GM19328 (cell line): Measurements from ENCODE around the gene SRP72.
"Not testable (repeated sequence)": the region's sequence is repeated elsewhere in the genome, so short reads cannot be mapped to it uniquely, and the experiment has no call there.

ENCODE experiments used
- ATAC-seq: cut with Tn5 transposase; IDR thresholded peaks from one replicate; pipeline ENCODE4 v1.9.1; 2021; ENCODE audit warnings: mild to moderate bottlenecking, moderate library complexity; ENCODE audit not compliant: unreplicated experiment

Gene SRP72, protein sequence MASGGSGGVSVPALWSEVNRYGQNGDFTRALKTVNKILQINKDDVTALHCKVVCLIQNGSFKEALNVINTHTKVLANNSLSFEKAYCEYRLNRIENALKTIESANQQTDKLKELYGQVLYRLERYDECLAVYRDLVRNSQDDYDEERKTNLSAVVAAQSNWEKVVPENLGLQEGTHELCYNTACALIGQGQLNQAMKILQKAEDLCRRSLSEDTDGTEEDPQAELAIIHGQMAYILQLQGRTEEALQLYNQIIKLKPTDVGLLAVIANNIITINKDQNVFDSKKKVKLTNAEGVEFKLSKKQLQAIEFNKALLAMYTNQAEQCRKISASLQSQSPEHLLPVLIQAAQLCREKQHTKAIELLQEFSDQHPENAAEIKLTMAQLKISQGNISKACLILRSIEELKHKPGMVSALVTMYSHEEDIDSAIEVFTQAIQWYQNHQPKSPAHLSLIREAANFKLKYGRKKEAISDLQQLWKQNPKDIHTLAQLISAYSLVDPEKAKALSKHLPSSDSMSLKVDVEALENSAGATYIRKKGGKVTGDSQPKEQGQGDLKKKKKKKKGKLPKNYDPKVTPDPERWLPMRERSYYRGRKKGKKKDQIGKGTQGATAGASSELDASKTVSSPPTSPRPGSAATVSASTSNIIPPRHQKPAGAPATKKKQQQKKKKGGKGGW

DNA sequence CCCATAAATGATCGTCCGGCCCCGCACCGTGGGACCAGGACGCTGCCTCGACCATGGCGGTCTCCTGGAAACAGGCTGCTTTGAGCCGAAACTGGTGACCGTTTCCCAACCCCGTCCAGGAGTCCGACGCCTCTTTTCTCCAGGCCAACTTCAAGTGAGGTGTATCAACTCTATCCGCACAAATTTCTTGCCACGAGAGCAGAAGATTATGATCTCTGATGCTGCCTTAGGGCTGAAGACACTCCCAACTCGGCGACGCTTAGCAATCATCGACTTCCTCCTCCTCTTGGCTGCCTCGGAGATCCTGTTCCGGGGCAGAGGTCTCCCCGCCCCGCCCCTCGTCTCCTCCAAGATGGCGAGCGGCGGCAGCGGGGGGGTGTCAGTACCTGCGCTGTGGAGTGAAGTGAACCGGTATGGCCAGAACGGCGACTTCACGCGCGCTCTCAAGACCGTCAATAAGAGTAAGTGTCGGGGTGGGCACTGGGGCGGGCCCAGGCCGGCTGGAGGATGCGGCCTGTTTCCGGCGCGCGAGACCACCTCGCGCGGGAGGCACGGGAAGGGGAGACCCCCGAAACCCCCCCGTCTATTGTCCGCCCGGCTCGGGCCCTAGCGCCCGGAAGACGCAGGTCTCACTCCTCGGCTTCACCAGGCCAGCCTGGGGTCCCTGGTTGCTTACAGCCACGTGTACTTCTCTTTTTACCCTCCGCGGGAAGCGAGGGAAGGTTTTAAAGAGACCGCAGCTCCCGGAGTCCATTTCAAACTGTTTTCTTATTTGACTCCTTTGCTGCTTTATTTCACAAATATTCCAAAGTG, at the start of gene SRP72:
Gene SRP72 (plus strand): TSS at position 334 of the 813 bp plus-strand sequence. CDS start 19 bp downstream, at position 353.
- peak; percentile 92 for ATAC-seq

DNA sequence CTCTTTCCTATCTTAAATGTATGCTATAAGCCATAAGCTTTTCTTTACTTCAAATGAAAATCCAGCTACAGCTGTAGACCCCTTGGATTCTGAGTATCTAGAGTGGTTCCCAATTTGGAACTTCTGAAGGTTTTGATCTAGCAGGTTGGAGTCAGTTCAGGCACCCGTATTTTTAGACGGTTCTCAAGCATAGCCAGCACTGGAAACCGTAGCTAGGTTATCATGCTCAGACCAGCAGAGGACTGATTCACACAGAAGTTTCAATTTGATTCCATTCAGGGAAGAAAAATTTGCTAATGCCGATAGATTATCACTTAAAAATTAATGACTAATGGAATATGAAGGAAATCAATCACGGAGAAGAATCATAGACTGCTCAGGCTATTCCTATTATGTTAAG, 43.2 kb upstream of the SRP72 start:
- ATAC-seq = no peak

DNA sequence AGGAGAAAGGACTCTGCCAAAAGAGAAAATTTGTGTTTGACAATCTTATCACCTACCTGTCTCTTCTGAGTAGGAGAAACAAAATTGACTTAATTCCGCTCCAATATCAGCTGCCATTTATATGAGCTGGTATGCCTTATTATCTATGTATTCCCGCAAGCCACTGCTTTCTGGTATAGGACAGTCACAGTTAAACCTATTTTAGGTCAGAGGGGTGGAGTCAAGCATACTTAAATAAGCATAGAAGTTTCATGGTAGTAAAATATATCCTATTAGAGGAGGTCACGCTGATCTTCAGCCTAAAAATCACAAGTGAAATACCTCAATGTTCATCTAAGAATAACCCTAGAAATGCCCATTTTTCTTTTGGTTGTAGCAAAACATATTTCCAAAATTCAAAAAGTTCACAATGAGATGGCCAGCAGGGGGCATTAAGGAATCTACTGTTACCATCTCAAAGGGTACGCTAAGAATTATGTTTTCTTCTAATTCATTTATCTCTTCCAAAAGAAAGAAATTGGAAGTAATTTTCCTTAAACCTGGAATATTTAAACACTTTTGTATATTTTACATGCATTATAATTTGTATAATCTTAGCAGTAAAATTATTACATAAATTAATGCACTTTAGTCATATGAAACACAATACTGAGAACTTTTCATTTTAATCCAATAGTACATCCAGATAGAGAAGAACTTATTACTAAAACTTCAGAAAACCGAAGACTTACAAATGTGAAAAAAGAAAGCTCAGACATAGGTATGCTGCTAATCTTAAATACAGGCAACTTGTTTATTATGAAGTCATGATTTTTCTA, 42.5 kb upstream of the SRP72 start:
- ATAC-seq = no peak

DNA sequence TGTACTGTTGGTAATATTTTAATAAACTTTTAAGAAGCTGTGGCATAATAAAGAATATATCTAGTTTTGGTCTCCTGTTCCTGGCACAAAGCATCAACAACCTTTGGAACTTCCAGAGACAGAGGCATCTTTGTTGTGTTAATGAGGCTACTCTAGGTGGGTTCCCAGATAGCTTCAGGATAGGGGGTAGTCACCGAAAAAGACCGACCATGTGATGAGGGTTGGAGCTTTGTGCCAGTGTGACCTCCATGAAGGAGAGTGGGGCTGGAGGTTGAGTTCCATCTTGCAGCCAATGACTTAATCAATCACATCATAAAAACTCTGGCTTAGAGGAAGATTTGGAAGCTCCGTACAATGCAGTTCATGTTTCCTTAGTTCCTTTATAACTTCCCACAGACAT, 41.9 kb upstream of the SRP72 start:
- ATAC-seq = no peak

DNA sequence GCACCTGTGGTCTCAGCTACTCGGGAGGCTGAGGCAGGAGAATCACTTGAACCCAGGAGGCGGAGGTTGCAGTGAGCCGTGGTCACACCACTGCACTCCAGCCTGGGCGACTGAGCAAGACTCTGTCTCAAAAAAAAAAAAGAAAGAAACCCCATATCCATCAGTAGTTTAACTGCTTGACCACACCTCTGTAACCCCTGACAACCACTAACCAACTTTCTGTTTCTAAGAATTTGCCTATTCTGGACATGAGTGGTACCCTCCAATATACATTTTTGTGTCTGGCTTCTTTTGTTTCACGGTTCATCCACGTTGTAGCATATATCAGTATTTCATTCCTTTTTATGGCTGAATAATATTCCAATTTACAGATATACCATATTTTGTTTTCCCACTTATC, 41.1 kb upstream of the SRP72 start:
- ATAC-seq = no peak

DNA sequence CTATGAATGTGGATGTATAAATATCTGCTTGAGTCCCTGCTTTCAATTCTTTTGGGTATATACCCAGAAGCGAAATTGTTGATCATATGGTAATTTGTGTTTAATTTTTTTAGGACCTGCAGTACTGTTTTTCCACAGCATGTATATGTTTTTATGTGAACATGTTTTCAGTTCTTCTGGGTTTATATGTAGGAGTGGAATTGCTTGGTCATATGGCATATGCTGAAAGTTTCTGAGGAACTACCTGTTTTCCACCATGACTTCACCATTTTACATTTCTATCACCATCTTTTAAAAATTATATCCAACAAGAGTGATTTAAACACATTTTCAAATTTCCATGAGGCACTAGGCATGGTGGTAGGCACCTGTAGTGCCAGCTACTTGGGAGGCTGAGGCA, 40.2 kb upstream of the SRP72 start:
- ATAC-seq = no peak

DNA sequence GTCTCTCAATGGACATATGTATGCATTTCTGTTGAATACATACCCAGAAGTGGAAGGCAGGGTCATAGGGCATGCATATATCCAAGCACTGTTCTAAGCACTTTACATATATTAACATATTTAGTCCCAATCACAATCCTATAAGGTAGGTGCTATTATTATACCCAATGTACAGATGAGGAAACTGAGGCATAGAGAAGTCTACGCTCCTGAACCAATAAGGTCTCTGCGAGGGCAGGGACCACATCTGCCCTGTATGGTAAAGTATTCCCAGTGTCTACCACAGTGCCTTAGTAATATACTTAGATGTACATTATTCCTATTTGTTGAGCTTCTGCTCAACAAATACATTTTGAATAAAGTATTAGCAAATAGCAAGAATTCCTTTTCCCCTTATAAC, 37.2 kb upstream of the SRP72 start:
- no peak for ATAC-seq

DNA sequence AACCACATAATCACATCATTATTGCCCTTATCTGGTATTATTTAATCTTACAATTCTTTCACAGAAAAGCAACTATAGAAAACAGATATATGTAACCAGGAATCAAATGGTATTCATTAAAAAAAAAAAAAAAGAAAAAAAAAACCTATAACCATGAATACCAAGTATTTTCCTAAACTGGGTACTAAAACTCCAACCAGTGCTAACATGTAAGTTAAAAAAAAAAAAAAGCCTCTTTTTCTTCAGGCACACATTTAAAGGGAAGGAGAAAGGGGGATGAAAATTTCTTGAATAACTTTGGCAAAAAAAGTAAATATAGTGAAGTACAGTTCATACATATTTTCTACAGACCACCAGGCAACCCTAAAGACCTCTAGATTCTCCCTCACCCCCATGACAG, 34.1 kb upstream of the SRP72 start:
- ATAC-seq = no peak

DNA sequence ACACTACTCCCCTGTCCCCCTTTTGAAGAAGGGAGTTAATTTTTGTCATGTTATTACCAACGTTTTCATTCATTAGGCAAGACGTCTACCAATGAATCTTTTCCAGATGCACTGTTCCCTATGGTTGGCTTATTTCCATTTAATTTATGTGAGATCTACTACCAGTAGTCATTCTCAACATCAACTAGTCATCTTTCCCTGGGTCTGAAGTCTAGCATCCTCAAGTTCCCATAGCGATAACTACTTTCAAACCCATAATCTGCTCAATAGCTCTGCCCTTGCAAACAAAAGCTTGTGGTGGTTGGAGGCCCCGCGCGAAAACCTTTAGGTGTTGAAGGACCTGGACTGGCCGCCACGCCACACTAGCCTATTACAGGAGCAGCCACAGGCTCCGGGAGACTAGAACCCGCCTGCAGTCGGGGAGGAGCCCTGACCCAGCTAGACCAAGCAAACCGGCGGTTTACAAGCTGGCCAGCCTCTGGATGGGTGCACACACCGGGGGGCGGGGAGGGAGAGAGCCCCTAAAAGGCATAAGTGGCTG, 32.7 kb upstream of the SRP72 start:
- ATAC-seq = peak; percentile 15

DNA sequence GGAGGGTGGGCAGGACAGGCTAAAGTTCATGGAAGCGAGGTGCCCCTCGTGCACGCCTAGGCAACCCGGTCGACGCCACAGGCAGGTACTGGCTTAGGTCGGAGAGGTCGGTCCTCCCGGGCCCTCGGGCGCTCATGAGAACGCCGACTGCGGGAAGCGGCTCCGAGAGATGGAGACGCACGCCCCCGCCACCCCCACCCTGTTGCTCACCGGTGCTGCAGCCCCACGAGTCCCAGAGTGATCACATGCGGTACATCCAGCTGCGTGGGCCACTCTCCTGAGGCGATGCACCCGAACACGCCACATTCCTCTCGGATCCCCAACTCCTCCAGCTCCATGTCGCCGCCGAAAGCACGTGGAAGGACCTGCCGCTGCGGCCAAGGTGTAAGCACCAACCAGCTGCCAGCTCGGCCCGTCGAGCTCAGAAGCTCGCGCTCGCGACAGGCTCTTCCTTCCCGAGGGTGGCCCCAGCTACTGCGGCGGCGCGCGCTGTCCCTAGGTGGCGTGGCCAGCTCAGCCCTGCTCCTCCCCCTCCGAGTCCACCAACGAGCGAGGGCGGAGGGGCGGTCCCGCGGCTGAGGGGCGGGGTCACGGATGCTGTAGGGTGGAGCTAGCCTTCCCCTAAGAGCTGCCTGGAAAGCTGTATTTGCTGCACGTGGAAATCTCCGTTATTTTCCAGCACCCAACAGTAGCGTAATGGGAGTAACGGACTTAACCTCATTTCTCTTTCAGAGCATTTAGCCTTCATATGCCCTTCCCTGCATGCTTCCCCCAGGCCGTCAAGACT, 32.1 kb upstream of the SRP72 start, which contains the start of gene PPAT:
Gene PPAT (minus strand): TSS at position 476 of the 787 bp plus-strand sequence. CDS start 138 bp downstream, at position 338.
- peak; percentile 75 for ATAC-seq

DNA sequence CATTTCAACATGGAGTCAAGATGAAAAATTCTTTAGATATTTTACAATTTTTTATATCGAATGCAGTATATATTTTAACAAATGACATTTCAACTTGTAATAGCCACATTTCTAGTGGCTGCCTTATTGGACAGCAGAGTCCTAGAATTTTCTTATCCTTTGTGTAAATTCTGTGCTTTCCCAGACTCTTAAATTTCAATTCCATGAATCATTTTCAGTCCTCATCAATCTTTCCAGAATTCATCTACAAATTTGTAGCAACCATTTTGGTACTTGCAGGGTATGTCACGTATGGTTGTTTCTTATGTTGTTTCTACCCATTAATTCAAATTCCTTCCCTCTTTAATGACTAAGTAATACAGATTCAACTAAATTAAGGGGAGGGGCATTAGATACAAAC, 28.7 kb upstream of the SRP72 start:
- no peak for ATAC-seq

DNA sequence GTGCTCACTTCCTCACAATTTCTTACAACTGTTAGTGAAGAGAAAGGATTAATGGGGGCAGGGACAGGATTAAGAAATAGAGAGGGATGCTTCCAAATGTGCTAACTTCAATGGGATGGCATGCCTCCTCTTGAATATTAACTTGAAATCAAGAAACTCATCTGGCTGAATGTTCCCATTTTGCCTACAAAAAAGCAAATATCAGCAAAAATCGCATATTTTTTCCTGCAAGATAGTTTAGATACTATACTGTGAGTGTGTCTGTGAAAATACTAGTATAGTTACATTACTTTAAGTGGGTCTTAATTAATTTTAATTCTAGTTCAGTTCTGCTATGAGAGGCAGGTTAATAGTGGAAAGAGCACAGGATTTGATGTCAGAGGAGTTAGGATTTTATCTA, 26.4 kb upstream of the SRP72 start:
- ATAC-seq = no peak

DNA sequence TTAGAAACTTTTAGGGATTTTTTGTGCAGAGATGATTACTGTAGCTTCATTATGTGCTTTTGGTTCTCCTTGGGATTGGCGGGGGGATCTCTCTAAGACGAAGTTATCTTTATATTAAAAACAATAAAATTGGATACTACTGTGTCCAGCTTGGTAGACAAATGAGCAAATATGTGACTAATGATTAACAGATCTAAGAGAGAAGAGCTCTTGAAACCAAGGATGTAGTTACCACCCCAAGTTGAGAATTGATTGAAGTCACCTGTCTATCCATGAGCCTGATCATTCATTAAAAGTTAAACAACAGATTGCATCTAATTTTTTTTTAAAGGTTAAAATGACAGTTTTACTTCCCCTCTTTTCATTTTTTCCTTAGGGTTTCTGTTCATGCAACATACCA, 22.7 kb upstream of the SRP72 start:
- ATAC-seq = no peak

DNA sequence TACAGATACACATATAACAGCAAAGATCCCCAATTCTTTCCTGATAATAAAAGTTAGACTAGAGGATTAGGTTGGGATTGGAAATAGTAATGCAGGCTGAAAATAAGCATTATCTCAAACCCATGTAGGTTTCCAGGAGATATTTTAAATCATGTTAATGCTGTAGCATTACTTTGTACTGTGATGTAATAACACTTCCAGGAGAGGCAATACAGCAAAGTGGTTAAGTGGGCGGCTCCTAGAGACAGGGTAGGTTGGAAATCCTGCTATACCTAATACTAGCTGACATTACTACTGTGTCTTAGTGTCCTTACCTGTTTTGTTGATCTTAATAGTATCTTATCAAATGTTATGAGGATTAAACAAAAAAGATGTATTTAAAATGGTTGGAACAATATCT, 21.7 kb upstream of the SRP72 start:
- no peak for ATAC-seq

DNA sequence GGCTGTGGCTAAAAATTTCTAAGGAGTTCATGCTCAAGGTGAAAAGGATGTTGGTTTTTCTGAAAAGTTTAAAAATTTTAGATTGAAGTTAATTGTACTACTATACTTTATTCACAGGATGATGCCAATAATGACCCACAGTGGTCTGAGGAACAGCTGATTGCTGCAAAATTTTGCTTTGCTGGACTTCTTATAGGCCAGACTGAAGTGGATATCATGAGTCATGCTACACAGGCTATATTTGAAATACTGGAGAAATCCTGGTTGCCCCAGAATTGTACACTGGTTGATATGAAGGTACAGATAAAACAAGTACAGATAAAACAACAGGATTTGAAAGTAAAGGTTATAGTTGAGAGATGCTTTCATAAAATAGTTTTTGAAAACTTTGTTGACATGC, 19.1 kb upstream of the SRP72 start:
- no peak for ATAC-seq

DNA sequence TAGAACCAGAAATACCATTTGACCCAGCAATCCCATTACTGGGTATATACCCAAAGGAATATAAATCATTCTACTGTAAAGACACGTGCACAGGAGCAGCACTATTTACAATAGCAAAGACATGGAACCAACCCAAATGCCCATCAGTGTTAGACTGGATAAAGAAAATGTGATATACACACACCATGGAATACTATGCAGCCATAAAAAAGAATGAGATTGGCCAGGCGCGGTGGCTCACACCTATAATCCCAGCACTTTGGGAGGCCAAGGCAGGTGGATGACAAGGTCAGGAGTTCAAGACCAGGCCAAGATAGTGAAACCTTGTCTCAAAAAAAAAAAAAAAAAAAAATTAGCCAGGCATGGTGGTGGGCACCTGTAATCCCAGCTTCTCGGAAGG, 17.9 kb upstream of the SRP72 start:
- not testable (repeated sequence) for ATAC-seq

DNA sequence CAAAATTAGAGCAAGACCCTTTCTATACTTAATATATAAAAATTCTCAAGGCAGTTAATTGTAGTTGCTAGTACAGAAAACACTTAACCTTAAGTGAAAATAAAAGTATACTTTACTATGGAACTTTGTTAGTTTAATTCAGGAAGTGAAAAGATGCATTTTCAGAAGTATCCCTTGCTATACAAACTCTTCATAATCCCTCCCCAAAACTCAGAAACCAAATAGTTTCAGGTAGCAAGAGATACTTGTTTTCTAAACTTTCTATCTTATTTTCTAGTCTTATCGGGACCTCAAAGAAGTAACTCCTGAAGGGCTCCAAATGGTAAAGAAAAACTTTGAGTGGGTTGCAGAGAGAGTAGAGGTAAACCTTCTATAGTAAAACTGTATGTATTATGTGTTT, 17.1 kb upstream of the SRP72 start:
- no peak for ATAC-seq

DNA sequence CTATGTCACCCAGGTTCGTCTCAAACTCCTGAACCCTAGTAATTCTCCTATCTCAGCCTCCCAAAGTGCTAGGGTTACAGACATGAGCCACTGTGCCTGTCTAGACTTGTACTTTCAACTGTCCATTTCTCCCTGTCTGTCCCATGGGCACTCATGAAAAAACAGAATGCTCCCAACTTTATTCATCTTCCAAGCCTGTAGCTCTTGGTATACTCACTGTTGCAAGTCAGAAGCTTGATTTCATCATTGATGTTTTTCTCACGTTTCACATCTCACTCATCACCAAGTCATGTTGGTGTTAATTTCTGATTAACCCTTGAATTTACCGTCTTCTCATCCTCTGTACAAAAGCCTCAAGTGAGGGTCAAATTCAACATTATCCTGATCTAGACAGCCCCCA, 7.3 kb upstream of the SRP72 start:
- ATAC-seq = no peak

DNA sequence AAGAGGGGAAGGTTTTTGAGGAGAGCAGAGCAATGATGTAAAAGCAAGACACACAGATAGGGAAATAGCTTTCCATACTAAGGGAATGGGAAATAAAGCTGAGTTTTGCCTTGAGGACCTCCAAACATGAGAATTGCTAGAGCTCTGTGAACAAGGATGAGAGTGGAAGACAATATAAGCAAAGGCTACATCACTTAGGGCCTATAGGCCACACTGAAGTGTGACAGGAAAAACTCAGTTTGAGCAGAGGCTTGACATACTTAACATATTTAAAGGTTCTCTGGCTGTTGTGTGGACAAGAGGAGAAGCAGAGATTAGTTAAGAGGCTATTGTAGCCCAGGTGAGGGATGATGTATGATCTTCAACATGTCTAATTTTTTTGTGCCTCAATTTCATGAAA, 5.3 kb upstream of the SRP72 start:
- no peak for ATAC-seq

DNA sequence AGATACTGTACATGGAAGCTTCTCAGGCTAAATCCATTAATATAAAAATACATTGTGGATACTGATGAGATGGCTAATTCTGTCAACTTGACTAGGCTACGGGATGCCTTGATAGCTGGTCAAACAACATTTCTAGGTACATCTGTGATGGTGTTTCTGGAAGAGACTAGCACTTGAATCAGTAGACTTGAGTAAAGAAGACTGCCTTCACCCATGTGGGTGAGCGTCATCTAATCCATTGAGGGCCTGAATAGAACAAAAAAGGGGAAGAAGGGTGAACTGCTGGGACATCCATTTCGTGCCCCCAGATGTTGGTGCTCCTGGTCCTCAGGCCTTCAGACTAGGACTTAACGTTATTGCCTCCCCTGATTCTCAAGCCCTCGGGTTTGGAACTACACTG, 3.7 kb upstream of the SRP72 start:
- no peak for ATAC-seq
